A549 (cell line): ENCODE data around the gene LRRIQ4. TPM values are rescaled to one million over a fixed set of nuclear protein-coding genes. Genes with fewer than 3 reads are reported as not detected.

Experiments
- ATAC-seq, 2 experiments: fragments of 200-7000 bp in 1 of 2; fragments of >200 bp in 1 of 2; cut with Nextera tagmentation in 1 of 2; cut with Tn5 transposase in 1 of 2; 3 replicates each; pipeline versions ENCODE4 v1.8.0 to v1.9.1; 2018 to 2020; ENCODE audit warnings: mild to moderate bottlenecking in 1 of 2, moderate library complexity in 1 of 2
- CTCF ChIA-PET: fragments of 300-600 bp; sonication (Branson Sonifier 250); formaldehyde crosslinking; extraction: SDS; loops from one replicate; lab custom pipeline; 2021; ENCODE audit warnings: antibody characterized with exemption, inconsistent platforms; lab: Yijun Ruan, JAX
- POLR2A ChIA-PET: fragments of 350-600 bp; formaldehyde crosslinking; extraction: SDS; loops from one replicate; lab custom pipeline; 2021; ENCODE audit warnings: antibody characterized with exemption, inconsistent platforms; lab: Yijun Ruan, JAX
- DNase-seq, 2 experiments: peaks; one replicate each; pipeline versions ENCODE4 v3.0.0 to v3.0.0-alpha.2; 2011 to 2016; ENCODE audit warnings: low read depth in 1 of 2, low spot score in 1 of 2
- FAIRE-seq: peaks from 2 replicates; lab custom pipeline; 2011; peaks lifted over from hg19 to GRCh38; lab: Jason Lieb, UNC
- H3K27ac ChIP-seq, 2 experiments: fragments of >200 bp; sonication (Bioruptor Twin); formaldehyde crosslinking; 3 replicates each; pipeline ENCODE4 v1.5.1; 2016 to 2017
- H3K4me1 ChIP-seq: fragments of >200 bp; sonication (Bioruptor Twin); formaldehyde crosslinking; 3 replicates; pipeline ENCODE4 v1.6.1; 2016
- H3K4me2 ChIP-seq: fragments of >200 bp; sonication (Bioruptor Twin); formaldehyde crosslinking; 3 replicates; pipeline ENCODE4 v1.6.1; 2016
- H3K4me3 ChIP-seq: fragments of >200 bp; sonication (Bioruptor Twin); formaldehyde crosslinking; 3 replicates; pipeline ENCODE4 v1.5.1; 2016
- H3K9me3 ChIP-seq: fragments of >200 bp; sonication (Bioruptor Twin); formaldehyde crosslinking; 3 replicates; pipeline ENCODE4 v1.6.1; 2016
- BCL3 ChIP-seq: fragments of >200 bp; sonication (Bioruptor Twin); formaldehyde crosslinking; IDR thresholded peaks from 3 replicates; pipeline ENCODE4 v1.6.1; 2016
- CHD2 ChIP-seq: fragments of 150-350 bp; IDR thresholded peaks from 2 replicates; pipeline ENCODE4 v1.6.1; 2014; ENCODE audit warnings: low read length; ENCODE audit not compliant: partially characterized antibody
- E2F6 ChIP-seq: IDR thresholded peaks from 2 replicates; pipeline ENCODE4 v1.6.1; 2012; ENCODE audit warnings: low read depth, borderline replicate concordance
- GATA3 ChIP-seq: IDR thresholded peaks from 2 replicates; pipeline ENCODE4 v1.6.1; 2012; ENCODE audit warnings: borderline replicate concordance
- HMGXB4 ChIP-seq: fragments of 250-450 bp; sonication (Bioruptor Pico); IDR thresholded peaks from 2 replicates; pipeline ENCODE4 v1.5.0; 2021; ENCODE audit warnings: mild to moderate bottlenecking, moderate library complexity, borderline replicate concordance
- HOXB5 ChIP-seq: fragments of 250-450 bp; sonication (Bioruptor Pico); IDR thresholded peaks from 2 replicates; pipeline ENCODE4 v1.5.0; 2020; ENCODE audit warnings: mild to moderate bottlenecking, moderate library complexity
- JUN ChIP-seq, 2 experiments: fragments of >200 bp; sonication (Bioruptor Twin); formaldehyde crosslinking; IDR thresholded peaks; 2 replicates in 1 of 2; 3 replicates in 1 of 2; pipeline ENCODE4 v1.6.1; 2016 to 2017
- KDM1A ChIP-seq: fragments of 200-600 bp; sonication (generic); IDR thresholded peaks from 2 replicates; pipeline ENCODE4 v1.6.1; 2016; ENCODE audit warnings: low read depth, mild to moderate bottlenecking
- KDM5A ChIP-seq: fragments of 200-600 bp; sonication (generic); IDR thresholded peaks from 2 replicates; pipeline ENCODE4 v1.6.1; 2016; ENCODE audit warnings: antibody characterized with exemption, mild to moderate bottlenecking
- MAX ChIP-seq: IDR thresholded peaks from 2 replicates; pipeline ENCODE4 v1.6.1; 2012
- MAZ ChIP-seq: fragments of 150-350 bp; IDR thresholded peaks from 2 replicates; pipeline ENCODE4 v1.6.1; 2014; ENCODE audit warnings: antibody characterized with exemption, low read depth, low read length, borderline replicate concordance
- MYC ChIP-seq: IDR thresholded peaks from 2 replicates; pipeline ENCODE4 v1.6.1; 2012; ENCODE audit warnings: mild to moderate bottlenecking, inconsistent platforms, low read length, improper control_type of control experiment, borderline replicate concordance
- PHF8 ChIP-seq: fragments of 200-600 bp; sonication (generic); IDR thresholded peaks from 2 replicates; pipeline ENCODE4 v1.6.1; 2016; ENCODE audit warnings: low read depth, mild to moderate bottlenecking, antibody characterized with exemption, moderate library complexity, borderline replicate concordance
- POLR2A ChIP-seq: IDR thresholded peaks from 2 replicates; pipeline ENCODE4 v1.6.1; 2012; ENCODE audit warnings: mild to moderate bottlenecking, low read length
- RARB ChIP-seq: fragments of 250-450 bp; sonication (Bioruptor Pico); IDR thresholded peaks from 2 replicates; pipeline ENCODE4 v1.8.0; 2021; ENCODE audit warnings: mild to moderate bottlenecking, moderate library complexity
- REST ChIP-seq: fragments of 200-600 bp; sonication (generic); IDR thresholded peaks from 2 replicates; pipeline ENCODE4 v1.6.1; 2016; ENCODE audit warnings: antibody characterized with exemption, mild to moderate bottlenecking, moderate library complexity
- RNF2 ChIP-seq: fragments of 200-600 bp; sonication (generic); IDR thresholded peaks from 2 replicates; pipeline ENCODE4 v1.6.1; 2016; ENCODE audit warnings: low read depth, mild to moderate bottlenecking, antibody characterized with exemption, moderate library complexity, borderline replicate concordance
- TFCP2L1 ChIP-seq: fragments of 250-450 bp; sonication (Bioruptor Pico); IDR thresholded peaks from 2 replicates; pipeline ENCODE4 v1.5.0; 2021; ENCODE audit warnings: mild to moderate bottlenecking
- USF2 ChIP-seq: fragments of 450-650 bp; IDR thresholded peaks from 2 replicates; pipeline ENCODE4 v1.6.1; 2014; ENCODE audit warnings: antibody characterized with exemption
- WGBS: methylation state at CpG from one replicate; pipeline ENCODE4 v1.1.6; 2017; ENCODE audit errors: missing lambda C conversion rate; 5-methylcytosine and 5-hydroxymethylcytosine counted together
- polyA plus RNA-seq, 4 experiments: library from polyadenylated mRNA; depleted of rRNA in 3 of 4; stranded (reverse); fragments of >200 nt; fragmentation: RNase III in 1 of 4; extraction: RNeasy Plus Mini Kit Qiagen cat#74134 plus additional on column Dnase treatment in 1 of 4; gene quantifications; 2 replicates in 3 of 4; 3 replicates in 1 of 4; pipeline ENCODE4 v1.2.3, GENCODE V29; 2011 to 2017

The LRRIQ4 gene
- polyA plus RNA-seq, 2 of the 4 experiments (the other 2 are of a cell fraction): not detected

GRCh38 chr3:169769287-169770181, 43.1 kb upstream of the LRRIQ4 start, which contains the start of gene ACTRT3:
ACTRT3 (minus strand) TSS chr3:169769561; CDS start chr3:169769520, 41 bp downstream.
- no peak for FAIRE-seq
- H3K4me3 ChIP-seq: peak within 1 kb of the TSS; percentile 55
- peak within 1 kb of the TSS; percentile 65 for H3K4me2 ChIP-seq
- no peak for TF ChIP-seq USF2
- no peak for TF ChIP-seq RARB
- TF ChIP-seq HMGXB4: peak; percentile 74; the same call in 1 of the 2 replicates
- TF ChIP-seq HOXB5 (CRISPR knock-in tag): peak; percentile 30; the same call in 1 of the 2 replicates
- 0 out of 2 replicates have a peak, but pooled peaks have one; percentile 21 for TF ChIP-seq E2F6
- peak in 1 of 2 experiments; percentile 71; a peak in 3 of 5 replicates for TF ChIP-seq JUN (IDR thresholded peaks at IDR 0.05)
- TF ChIP-seq TFCP2L1: no peak
- peak; percentile 68 for TF ChIP-seq REST
- 0 out of 3 replicates have a peak, but pooled peaks have one; percentile 39 for TF ChIP-seq BCL3
- peak; percentile 77 for TF ChIP-seq MAX
- no peak for TF ChIP-seq KDM1A
- no peak for TF ChIP-seq GATA3
- peak; percentile 52; the same call in 1 of the 2 replicates for TF ChIP-seq RNF2
- peak; percentile 56 for TF ChIP-seq POLR2A
- TF ChIP-seq MYC: no peak
- TF ChIP-seq CHD2: peak; percentile 68
- no peak for TF ChIP-seq MAZ
- TF ChIP-seq PHF8: peak; percentile 93
- TF ChIP-seq KDM5A: no peak
- peak; percentile 38 to 40 for ATAC-seq
- peaks cover 6% of the 10 kb centered on the region; the same call in 2 of the 3 replicates for H3K4me1 ChIP-seq
- DNase-seq: peak; percentile 33 to 73
- H3K9me3 ChIP-seq: peaks cover 4% of the 10 kb centered on the region; the same call in 1 of the 3 replicates
- peak within 1 kb of the TSS; percentile 75 to 96 for H3K27ac ChIP-seq
- under 1% methylated on average over 26 of the region's 51 CpGs for WGBS
- POLR2A ChIA-PET: no interaction called here
- CTCF ChIA-PET: no interaction called here
